Hematopoietic multipotent progenitor cell treated with erythropoietin and hydrocortisone succinate and interleukin-3 and kit ligand, for 17 days (in vitro differentiated cells): Measurements from ENCODE around the gene TEKTIP1.

Experiments used
- DNase-seq: peaks from one replicate; pipeline ENCODE4 v3.0.0-alpha.2; 2015; ENCODE audit warnings: low spot score

TEKTIP1 gene

DNA sequence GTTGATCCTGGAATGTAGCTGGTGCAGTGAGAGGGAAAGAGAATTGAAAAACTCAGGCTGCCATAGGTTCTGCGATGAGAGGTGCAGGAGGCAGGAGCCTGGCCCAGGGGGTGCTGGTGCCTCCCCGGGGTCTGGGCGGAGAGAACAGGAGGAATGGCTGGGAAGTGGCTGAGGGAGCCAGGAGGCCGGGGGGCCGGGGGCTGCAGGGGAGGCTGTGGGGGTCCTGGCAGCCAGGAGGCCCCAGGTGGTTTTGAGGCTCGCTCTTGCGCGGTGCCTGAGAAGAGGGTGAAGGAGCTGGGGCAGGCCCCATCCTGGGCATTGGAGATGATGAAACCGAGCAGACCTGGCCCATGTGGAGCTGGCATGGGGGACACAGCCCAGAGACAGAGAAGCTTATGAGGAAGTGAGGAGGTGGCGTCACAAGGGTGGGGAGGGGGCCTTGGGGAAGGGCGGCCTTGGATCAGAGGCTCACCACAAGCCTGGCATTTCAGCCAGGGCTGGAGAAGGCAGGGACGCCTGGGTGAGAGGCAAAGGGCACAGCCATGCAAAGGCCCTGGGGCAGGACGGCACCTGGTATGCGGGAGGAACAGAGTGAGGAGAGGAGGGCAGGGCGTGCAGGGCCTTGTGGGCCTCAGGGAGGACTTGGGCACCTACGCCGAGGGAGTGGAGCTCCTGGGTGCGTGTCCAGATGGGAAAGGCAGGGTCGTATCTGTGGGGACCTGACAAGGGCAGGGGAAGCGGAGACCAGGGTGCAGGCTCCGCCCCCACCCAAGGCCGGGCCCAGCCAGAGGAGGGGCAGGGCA lies 1.3 kb upstream of the TEKTIP1 start:
- no peak for DNase-seq

DNA sequence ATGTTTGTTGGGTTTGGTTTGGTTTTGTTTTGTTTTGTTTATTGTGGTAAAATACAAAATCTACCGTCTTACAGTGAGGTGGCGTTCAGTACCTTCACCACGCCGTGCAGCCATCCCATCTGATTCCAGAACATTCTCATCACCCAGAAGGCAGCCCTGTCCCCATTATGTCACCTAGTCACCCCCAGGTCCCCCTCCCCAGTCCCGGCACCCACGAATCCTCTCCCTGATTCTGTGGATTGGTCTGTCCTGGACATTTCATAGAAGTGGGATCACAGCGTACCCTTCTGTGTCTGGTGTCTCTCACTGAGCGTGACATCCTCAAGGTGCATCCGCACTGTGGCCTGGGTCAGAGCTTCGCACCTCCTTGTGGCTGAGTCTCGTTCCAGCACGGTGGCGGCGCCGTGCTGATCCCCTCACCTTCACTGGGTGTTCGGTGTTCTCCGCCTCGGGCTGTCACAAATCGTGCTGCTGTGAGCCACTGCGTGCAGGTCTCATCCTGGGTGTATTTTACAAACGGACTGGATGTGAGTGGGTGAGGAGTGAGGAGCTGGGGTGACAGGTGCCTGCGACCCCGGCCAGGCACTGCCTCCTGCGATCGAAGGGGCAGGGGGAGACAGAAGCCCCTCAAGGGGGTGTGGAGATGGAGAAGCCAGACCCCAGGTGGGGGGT lies 580 bp upstream of the TEKTIP1 start:
- DNase-seq, result no peak

GRCh38 chr19:3539756-3540118 lies 763 bp downstream of the TEKTIP1 start:
- no peak for DNase-seq

DNA sequence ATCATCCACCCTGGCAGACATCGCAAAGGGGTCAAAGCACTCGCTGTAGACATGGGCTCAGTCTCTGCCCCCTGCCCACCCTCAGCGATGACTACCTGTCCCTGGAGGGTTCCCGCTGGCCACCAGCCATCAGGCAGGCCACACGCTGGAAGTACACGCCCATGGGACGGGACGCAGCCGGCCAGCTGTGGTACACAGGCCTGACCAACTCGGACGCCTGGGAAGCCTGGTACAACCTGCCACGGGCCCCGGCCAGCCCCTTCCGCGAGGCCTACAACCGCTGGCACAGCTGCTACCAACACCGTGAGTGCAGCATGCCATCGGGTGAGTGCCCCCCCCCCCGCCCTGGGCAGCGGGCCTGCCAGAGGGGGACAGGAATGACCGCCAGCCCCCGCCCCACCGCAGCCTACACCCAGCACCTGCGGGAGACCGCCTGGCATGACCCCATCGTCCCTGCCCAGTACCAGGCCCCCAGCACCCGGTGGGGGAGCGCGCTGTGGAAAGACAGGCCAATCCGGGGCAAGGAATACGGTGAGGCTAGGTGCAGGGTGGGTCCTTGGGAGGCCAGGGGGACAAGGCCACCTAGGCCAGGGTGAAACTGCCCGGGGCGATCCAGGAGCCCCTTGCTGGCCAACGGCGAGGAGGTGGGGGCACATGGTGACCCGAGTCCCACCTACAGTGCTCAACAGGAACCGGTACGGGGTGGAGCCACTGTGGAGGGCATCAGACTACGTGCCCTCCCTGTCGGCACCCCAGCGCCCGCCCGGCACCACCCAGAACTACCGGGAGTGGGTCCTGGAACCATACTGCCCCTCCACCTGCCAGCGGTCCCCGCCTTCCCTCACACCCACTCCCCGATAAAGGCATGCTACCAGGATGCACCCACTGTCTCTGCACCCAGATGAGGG lies 4.4 kb downstream of the TEKTIP1 start:
- no peak for DNase-seq

GRCh38 chr19:3544058-3544376 lies 5.0 kb downstream of the TEKTIP1 start:
- no peak for DNase-seq

DNA sequence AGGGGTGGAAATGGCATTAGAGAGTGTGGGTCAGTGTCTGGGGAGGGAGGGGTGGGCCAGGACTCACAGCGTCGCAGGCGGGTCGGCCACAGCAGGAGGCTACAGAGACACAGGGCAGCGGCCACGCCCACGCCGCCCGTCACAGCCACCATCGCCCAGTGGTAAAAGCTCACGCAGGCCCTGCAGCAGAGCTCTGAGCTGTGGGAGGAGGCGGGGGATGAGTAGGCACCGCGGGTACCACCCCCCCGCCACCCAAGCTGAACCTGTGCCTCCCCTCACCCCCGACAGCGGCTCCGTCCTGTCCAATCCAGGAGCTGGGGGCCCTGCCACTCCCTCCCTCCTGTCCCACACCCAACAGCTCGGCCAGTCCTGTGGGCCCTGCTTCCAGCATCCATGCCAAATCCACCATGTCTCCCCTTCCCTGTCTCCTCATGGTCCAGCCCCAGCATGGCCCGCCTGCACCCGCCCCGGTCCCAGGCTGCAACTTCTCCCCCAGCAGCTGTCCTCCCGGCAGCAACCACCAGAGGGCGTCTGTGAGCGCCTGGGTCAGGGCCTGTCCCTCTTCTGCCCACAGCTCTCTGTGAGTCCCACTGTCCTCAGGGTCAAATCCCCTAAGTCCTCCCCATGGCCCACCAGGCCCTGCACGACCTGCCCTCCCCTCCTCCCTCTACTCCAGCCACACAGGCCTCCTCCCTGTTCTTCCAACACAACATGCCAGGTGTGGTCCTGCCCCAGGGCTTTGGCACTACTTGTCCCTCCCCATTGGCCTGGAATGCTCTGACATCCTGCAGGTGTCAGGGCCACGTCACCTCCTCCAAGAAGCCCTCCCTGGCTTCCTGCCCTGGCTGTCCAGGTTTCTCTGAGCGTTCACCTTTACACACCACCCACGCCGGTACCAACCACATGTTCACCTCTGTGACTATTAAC lies 6.0 kb downstream of the TEKTIP1 start:
- peak; percentile 84 for DNase-seq

- DNase-seq, result no peak
Measured at GRCh38 chr19:3545669-3546034, 6.7 kb downstream of the TEKTIP1 start.

DNA sequence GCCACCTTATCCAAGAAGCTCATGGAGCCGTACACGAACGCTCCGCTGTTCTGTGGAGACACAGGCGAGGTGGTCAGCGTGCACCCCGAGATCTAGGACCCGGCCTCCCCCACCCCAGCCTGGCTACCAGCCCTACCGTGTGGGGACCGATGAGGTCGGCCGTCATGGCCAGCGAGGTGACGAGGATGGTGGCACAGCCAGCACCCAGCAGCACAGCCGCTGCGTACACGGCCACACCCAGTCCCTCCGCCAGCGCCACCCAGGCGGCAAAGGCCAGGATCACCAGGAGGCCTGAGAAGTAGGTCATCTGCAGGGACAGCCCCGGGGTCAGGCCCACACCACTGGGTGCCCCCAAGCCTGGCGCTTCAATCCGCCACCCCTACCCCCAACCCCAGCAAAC lies 7.1 kb downstream of the TEKTIP1 start:
- DNase-seq, result no peak

DNA sequence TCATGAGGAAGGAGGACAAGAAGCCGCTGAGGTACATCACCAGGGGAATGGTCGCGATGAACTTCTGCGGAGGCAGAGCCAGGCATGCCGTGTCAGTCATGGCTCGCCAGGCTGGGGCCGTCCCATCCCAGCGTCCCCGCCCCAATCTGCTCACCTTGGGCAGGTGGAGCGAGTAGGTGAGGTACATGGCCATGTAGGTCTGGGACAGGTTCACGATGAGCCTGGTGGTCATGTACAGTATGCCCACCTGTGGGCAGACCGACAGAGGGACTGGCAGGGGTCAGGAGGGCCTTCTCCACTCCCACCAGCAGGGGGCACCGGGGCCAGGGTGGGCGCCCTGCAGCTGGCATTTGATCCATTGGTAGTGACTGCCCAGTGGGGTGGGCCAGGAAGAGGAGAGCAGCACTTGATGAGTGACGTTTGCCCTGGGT lies 8.3 kb downstream of the TEKTIP1 start:
- peak; percentile 47 for DNase-seq

DNA sequence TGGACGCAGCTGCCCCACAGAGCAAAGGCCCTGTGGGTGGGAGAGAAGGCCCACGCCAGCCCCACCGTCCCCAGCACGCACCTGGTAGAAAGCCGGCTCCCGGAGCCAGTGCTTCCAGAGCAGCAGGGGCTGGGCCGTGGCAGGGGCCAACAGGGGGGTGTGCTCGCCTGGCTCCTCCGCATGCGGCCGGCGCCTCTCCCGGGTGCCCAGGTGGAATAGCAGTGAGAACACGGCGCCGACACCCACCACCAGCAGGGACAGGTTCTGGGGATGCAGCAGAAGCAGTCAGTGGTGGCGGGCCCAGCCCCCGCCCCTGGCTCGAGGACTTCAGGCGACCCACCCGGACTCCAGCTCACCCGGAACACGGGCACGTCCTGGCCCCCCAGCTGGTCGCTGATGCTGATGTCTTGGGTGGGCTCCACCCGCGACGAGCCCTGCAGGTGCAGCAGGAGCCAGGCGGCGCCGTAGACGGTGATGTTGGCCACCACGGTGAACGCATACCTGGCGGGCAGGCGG lies 8.9 kb downstream of the TEKTIP1 start:
- DNase-seq, result no peak

DNA sequence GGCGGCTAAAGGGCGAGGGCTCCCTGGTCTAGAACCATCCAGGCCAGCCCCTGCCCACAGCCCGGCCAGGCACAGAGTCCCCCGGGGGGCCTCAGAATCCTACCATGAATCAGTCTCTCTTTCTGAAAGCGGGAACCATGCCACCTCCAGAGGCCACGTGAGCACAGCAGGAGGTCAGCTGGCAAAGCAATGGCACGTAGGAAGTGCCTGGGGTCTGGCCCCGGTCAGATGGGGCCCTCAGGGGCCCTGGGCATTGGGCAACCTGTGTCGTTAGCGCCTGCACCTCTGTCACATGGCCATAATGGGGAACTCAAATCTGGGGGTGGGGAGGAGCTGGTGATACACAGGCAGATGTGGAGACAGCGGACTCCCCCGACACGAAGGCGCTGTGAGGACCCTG lies 9.6 kb downstream of the TEKTIP1 start:
- DNase-seq, result no peak

GRCh38 chr19:3549816-3550215 lies 10.8 kb downstream of the TEKTIP1 start:
- no peak for DNase-seq

GRCh38 chr19:3550947-3551791 lies 12.2 kb downstream of the TEKTIP1 start:
- no peak for DNase-seq

GRCh38 chr19:3551792-3552095 lies 12.8 kb downstream of the TEKTIP1 start:
- DNase-seq, result no peak

GRCh38 chr19:3554254-3555083 lies 15.5 kb downstream of the TEKTIP1 start:
- no peak for DNase-seq

DNA sequence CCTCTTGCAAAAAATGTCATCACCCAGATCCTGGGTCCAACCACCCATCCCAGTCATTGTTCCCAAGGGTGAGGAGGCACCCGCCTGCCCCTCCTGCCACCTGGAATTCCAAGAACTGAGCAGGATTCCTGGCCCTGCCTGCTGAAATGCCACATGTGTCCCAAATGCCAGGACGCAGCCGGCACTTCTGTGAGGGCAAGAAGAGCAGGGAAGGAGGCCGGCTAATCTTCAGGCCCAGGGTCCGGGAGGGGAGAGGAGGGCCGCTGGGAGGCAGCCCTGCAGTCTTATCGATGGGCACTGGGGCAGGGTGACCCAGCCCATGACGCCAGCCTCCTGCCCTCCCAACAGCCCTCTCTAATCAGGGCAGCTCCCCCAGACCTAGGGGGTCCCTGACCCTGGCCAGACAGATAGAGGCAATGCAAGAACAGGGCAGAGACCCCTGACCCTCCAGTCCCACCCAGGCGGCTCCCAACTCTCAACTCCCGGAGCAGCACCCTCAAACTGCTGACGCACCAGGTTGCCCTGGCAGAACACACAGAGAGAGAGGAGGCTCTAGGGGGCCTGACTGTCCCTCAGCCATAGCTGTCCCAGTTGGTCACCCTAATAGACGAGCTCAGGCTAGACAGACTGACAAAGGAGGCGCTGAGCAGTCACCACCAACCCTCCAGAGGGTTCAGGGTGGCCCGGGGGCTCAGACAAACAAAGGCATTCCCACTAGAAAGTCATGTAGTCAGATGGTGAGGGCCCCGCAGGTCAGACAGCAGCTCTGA lies 16.9 kb downstream of the TEKTIP1 start:
- peak; percentile 44 for DNase-seq

- DNase-seq, result no peak
Measured at GRCh38 chr19:3556423-3556977, 17.5 kb downstream of the TEKTIP1 start.

DNA sequence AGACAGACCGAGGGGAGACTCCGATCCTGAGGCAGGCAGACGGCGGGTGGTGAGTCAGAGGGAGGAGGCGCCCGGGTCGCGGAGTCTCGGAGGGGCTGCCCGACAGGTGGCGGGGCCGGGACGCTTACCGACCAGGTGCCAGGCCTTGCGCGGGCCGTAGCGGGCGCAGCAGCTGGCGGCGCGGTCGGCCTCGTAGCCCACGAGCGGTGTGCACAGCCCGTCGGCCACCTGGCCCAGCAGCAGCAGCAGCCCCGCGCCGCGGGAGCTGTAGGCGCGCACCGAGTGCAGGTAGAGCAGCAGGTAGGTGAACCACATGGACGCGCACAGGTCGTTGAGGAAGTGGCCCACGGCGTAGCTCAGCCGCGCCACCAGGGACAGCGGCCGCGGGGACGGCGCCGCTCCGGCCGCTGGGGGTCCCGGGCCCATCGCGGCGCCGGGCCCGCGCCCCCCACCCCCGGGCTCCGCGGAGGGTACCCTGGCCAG lies 18.0 kb downstream of the TEKTIP1 start:
- peak; percentile 33 for DNase-seq
